HG02852 (cell line): ENCODE data around the gene KCNH8.

Experiments used
- ATAC-seq: cut with Tn5 transposase; IDR thresholded peaks from one replicate; pipeline ENCODE4 v1.9.1; 2021; ENCODE audit warnings: mild to moderate bottlenecking, moderate library complexity; ENCODE audit not compliant: unreplicated experiment

The KCNH8 gene

GRCh38 chr3:19467761-19468160, 319.5 kb downstream of the KCNH8 start:
- ATAC-seq = no peak

- ATAC-seq = no peak
Observed at GRCh38 chr3:19471138-19471537, 322.8 kb downstream of the KCNH8 start.

- no peak for ATAC-seq
Observed at GRCh38 chr3:19473971-19474580, 325.8 kb downstream of the KCNH8 start.

GRCh38 chr3:19476281-19476680, 328.0 kb downstream of the KCNH8 start:
- no peak for ATAC-seq

DNA sequence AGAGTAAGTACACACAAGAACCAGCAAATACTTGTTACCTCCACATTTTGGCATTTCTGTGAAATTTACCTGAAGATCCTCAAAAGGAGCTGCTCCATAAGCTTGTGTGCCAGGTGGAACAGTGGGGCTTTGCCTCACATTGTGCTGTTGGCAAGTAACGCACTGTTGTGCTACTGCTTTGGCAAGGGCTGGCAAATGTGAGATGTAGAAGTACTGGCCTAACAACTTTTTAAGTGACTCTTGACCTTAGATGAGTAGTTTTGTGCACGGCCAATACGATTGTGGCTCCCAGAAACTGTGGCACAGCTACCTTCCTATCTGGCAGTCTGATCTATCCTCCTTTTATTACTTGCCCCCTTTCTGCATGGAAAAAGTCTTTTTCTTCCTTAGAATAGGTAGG, 337.0 kb downstream of the KCNH8 start:
- no peak for ATAC-seq

DNA sequence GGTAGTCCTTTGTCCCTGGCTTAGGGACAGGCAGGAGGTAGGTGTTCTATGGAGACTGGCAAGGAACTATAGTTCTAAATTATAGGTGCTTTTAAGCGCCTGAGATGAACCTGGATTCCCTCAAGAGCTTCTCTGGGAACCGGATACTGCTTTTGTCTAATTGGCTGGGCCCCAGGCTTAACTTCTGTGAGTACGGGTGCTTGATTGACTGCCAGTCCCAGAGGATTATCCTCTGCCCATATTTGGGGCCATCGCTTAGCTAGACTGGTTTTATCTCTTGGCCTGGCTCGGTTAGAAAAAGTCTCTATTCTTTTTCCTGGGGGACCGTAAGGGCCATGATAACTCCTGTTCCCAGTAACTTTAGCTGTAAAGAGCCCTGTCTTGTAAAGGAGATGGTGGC, 339.1 kb downstream of the KCNH8 start:
- no peak for ATAC-seq

- ATAC-seq = no peak
Observed at GRCh38 chr3:19488939-19489338, 340.6 kb downstream of the KCNH8 start.

DNA sequence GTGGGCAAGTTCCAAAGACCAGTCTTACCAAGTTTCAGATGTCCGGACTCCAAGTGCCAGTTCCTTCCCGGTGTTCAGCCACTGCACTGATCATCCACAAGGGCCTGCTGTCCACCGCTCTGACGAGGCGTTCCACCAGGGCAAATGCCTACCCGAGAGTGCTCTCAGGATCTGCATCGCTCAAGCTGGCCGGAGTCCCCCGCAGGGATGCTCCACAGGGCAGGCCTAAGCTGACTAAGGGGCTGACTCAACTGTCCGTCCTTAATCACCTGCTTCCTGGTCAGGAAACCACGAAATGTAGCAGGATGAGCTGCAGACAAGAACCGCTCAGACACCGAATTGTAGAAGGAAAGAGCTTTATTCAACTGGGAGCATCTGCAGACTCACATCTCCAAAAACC, 341.6 kb downstream of the KCNH8 start:
- no peak for ATAC-seq

GRCh38 chr3:19506171-19506570, 357.9 kb downstream of the KCNH8 start:
- peak; percentile 68 for ATAC-seq

GRCh38 chr3:19522305-19522704, 374.0 kb downstream of the KCNH8 start:
- no peak for ATAC-seq

GRCh38 chr3:19526071-19526470, 377.8 kb downstream of the KCNH8 start:
- ATAC-seq = no peak

GRCh38 chr3:19527746-19528145, 379.4 kb downstream of the KCNH8 start:
- ATAC-seq = no peak

GRCh38 chr3:19531426-19531825, 383.1 kb downstream of the KCNH8 start:
- ATAC-seq = no peak

DNA sequence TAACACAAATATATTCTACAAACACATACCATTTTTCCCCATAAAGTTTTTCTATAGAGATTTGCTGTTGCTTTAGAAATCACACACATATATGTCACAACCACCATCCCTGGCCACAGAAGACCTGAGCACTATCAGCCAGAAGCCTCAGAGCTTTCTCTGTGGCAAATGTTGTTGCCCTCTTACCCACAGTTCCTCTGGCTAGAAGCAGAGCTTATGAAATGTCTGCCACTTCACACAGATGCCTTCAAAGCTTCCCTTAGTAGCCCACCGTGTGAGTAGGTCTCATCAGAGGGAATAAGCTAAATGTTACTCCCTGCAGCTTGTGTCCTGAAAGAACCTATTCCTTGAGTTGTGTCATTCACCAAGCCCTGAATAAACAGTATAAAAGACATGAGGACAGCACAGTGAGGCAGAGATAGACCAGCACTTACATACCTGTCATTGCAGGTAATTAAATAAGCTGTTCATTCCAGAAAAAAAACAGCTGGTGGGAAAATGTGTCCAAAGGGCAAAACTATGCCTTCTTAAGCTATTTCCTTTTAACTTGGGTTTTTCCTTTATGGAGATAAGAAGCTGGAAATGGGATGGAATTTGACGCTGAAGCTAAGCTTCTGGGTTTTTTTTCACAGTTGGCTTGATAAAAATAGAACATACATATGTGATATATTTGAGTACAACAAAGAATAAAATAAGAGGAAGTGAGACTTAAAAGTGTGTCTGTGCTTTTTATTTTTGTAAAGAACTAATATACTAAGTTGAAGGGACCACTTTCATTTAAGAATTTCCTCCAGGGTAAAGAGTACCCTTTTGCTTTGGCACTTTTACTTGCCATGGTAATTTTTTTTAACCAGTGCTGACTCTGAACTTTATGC, 391.4 kb downstream of the KCNH8 start:
- peak; percentile 57 for ATAC-seq

DNA sequence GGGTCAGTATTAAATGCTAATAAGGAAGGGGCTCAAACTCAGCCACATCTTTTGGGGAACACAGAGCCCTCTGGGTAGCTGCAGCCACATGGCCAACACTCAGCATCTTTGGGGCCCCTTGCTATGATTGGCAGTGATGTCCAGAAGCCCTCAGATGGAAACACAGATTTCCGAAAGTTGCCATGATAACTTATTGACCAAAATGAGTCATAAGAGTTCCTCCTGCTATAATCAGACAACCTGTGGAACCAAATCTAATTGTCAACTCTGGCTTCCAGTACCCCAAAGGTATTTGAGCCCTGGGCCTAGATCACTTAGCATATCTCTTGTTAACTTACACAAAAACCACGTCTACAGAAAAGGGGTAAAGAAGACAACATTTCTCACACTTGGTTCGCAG, 392.2 kb downstream of the KCNH8 start:
- peak; percentile 37 for ATAC-seq

- ATAC-seq = no peak
Observed at GRCh38 chr3:19541284-19541683, 393.0 kb downstream of the KCNH8 start.

- peak; percentile 42 for ATAC-seq
Observed at GRCh38 chr3:19543212-19543841, 395.0 kb downstream of the KCNH8 start.

DNA sequence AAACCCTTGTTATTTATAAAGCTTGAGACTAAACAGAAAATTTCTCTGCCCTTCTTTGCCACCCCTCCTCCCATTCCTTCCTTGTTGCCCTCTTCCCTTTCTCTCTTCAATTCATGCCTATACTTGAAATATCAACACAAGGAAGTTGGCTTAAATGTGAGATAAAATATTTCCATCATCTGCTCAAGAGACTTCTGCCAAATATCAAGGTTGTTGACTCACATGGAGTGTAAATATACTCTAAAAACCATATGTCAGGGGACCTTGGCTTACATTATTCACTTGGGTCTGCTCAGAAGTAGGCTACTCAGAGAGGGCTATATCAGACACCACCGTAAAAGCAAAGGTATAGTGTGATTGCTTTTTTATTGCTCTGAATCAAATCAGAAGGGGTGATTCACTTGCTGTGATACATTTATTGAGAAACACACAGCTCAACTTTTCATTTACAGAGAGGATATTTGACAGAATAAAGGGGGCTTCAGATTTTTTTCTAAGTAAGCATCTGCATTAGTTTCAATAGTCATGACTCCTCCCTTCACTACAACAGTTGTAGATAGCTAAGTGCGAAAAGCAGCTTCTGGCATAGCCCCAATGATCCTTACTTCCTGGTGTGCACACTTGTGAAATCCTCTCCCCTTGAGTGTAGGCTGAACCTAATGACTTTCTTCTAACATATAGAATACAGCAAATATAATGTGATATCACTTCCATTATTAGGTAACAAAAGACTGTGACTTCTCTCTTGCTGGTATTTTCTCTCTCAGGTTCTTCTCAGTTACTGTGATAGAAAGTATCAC, 399.6 kb downstream of the KCNH8 start:
- ATAC-seq = no peak

DNA sequence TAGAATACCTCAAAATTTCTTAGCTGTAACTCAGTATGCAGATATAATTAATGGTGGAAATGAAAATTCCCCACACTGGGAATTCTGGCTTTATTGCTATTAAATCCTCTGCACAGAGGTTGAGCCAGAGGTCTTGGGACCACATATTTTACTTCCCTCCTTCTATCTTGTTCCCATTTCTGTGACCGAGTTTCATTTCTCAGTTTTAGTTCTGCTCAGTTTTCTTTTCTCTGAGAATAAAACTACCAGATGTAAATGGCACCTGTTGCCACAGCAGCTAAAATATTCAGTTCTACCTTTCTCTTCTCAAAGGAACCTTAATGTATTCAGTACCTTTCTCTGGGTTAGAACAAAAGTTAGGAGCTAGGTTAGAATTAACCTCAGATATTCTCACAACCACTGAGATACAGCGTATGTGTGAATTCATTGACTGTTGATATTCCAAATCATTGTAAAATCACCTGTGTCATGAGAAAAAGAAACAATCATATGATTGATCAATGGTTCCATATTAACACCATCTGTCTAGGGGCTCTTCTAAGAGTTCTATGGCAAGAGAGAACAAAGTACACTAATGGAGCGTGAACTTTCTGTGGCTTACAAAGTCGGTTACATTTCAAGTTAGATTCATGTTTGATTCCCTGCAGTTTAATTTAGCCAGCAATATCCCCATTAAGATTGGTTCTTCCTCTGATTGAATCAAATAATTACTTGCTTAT, 411.6 kb downstream of the KCNH8 start:
- peak; percentile 94 for ATAC-seq

DNA sequence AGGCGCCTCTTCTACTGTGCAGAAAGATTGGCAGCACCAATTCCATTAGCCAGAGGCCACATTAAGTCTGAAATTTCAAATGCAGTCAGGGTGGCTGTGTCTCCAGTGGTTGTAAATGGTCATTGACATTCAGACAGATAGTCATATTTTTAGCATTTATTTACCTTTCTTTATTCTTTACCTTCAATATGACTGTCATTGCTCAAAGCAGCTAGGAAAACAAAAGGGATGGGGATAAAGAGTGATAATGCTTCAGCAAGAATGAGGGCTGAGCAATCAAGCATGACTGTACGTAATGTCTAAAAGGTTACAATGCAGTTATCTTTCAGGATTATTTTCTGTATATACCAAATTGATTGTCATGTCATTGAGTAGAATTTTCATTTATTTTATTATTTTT, 425.3 kb downstream of the KCNH8 start:
- ATAC-seq = no peak

- no peak for ATAC-seq
Observed at GRCh38 chr3:19574268-19574667, 426.0 kb downstream of the KCNH8 start.
